Ishikawa (cell line): ENCODE results near the gene C10orf95.

Source experiments
- EGR1 ChIP-seq: IDR thresholded peaks from 2 replicates; pipeline ENCODE4 v1.6.1; 2012
- TAF1 ChIP-seq: IDR thresholded peaks from 2 replicates; pipeline ENCODE4 v1.6.1; 2012; ENCODE audit warnings: low read depth, mild to moderate bottlenecking
- TCF12 ChIP-seq: IDR thresholded peaks from 2 replicates; pipeline ENCODE4 v1.6.1; 2012; ENCODE audit warnings: low read depth
- YY1 ChIP-seq: IDR thresholded peaks from 2 replicates; pipeline ENCODE4 v1.6.1; 2012; ENCODE audit warnings: low read depth

DNA sequence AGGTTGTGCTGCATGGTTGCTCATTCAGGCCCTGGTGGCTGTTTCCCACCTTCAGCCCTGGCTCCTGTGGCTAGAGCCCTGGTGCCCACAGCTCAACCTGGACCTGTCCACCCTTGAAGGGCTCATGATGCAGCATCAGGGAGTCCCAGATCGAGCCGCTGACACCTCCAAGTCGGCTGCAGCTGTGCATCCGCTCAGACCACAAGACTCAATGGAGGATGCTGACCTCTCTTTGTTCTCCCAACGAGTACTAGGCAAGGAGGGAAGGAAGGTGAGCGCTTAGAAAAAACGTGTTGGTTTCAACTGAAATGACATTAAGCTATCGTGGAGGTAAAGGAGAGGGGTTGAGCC, 9.5 kb upstream of the C10orf95 start:
- no peak for TF ChIP-seq TCF12
- no peak for TF ChIP-seq EGR1
- TF ChIP-seq YY1: no peak
- TF ChIP-seq TAF1: no peak
